Measurements from ENCODE around the gene GJA3. TPM values are rescaled to one million over a fixed set of nuclear protein-coding genes. Genes with fewer than 3 reads are reported as not detected.

The GJA3 gene
- total and polyA plus RNA-seq, 9 of the 15 experiments (the other 6 are each of a cell fraction or from before 2014, with no cell fraction given): 0.03 to 0.13 (median 0.04) TPM; not detected in 4

DNA sequence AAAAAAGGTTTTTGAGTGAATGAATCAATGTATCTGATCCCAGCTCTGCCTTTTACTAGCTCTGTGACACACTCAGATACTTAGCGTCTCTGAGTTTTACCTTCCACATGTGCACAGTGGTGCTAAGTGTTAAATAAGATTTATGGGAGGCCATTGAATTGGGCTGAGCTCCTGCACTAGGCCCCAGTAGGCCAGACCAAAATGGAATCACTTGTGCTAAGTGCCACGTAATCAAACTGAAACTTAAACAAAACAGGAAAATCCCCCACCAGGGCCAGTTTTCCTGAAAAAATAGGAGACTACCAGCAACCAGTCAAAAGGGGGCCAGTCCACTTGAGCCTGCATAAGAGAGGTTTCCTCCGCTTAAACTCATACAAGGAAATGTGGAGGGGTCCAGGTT lies 40.9 kb downstream of the GJA3 start (continued):
- TF ChIP-seq, protein P1, sequence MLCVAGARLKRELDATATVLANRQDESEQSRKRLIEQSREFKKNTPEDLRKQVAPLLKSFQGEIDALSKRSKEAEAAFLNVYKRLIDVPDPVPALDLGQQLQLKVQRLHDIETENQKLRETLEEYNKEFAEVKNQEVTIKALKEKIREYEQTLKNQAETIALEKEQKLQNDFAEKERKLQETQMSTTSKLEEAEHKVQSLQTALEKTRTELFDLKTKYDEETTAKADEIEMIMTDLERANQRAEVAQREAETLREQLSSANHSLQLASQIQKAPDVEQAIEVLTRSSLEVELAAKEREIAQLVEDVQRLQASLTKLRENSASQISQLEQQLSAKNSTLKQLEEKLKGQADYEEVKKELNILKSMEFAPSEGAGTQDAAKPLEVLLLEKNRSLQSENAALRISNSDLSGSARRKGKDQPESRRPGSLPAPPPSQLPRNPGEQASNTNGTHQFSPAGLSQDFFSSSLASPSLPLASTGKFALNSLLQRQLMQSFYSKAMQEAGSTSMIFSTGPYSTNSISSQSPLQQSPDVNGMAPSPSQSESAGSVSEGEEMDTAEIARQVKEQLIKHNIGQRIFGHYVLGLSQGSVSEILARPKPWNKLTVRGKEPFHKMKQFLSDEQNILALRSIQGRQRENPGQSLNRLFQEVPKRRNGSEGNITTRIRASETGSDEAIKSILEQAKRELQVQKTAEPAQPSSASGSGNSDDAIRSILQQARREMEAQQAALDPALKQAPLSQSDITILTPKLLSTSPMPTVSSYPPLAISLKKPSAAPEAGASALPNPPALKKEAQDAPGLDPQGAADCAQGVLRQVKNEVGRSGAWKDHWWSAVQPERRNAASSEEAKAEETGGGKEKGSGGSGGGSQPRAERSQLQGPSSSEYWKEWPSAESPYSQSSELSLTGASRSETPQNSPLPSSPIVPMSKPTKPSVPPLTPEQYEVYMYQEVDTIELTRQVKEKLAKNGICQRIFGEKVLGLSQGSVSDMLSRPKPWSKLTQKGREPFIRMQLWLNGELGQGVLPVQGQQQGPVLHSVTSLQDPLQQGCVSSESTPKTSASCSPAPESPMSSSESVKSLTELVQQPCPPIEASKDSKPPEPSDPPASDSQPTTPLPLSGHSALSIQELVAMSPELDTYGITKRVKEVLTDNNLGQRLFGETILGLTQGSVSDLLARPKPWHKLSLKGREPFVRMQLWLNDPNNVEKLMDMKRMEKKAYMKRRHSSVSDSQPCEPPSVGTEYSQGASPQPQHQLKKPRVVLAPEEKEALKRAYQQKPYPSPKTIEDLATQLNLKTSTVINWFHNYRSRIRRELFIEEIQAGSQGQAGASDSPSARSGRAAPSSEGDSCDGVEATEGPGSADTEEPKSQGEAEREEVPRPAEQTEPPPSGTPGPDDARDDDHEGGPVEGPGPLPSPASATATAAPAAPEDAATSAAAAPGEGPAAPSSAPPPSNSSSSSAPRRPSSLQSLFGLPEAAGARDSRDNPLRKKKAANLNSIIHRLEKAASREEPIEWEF (CRISPR knock-in tag; IDR thresholded peaks at IDR 0.05): peak; percentile 68; the same call in 1 of the 2 replicates
- TF ChIP-seq DACH1 (IDR thresholded peaks at IDR 0.05; ENCODE audit: partially characterized antibody) (no peak), ZNF253 (CRISPR knock-in tag; conservative IDR thresholded peaks at IDR 0.05) (no peak), TRIM24 (IDR thresholded peaks at IDR 0.05) (no peak), BACH1 (tag; IDR thresholded peaks at IDR 0.05) (peak; percentile 83; the same call in 1 of the 2 replicates), ZNF76 (CRISPR knock-in tag; IDR thresholded peaks at IDR 0.05; ENCODE audit: borderline replicate concordance) (0 out of 2 replicates have a peak, but pooled peaks have one; percentile 20), ZNF23 (CRISPR knock-in tag; IDR thresholded peaks at IDR 0.05) (no peak), HSF4 (CRISPR knock-in tag; IDR thresholded peaks at IDR 0.05; ENCODE audit: borderline replicate concordance) (peak; percentile 85; the same call in 1 of the 2 replicates), POLR2B (IDR thresholded peaks at IDR 0.05; ENCODE audit: low read depth, partially characterized antibody) (no peak), ZNF584 (CRISPR knock-in tag; IDR thresholded peaks at IDR 0.05; ENCODE audit: low read depth) (peak; percentile 59; the same call in 1 of the 2 replicates), ZNF174 (CRISPR knock-in tag; IDR thresholded peaks at IDR 0.05) (no peak), ZNF589 (CRISPR knock-in tag; IDR thresholded peaks at IDR 0.05; ENCODE audit: low read depth) (peak; percentile 80; the same call in 1 of the 2 replicates), ZKSCAN3 (CRISPR knock-in tag; IDR thresholded peaks at IDR 0.05) (no peak), HNRNPL (IDR thresholded peaks at IDR 0.05; ENCODE audit: low read depth, low read length) (no peak), ZNF445 (CRISPR knock-in tag; IDR thresholded peaks at IDR 0.05; ENCODE audit: low read depth) (no peak), NFIX (CRISPR knock-in tag; IDR thresholded peaks at IDR 0.05; ENCODE audit: low read depth) (no peak), ZNF707 (CRISPR knock-in tag; conservative IDR thresholded peaks at IDR 0.05) (0 out of 2 replicates have a peak, but pooled peaks have one; percentile 25), NR2F6 (CRISPR knock-in tag; IDR thresholded peaks at IDR 0.05) (no peak), ZNF668 (CRISPR knock-in tag; IDR thresholded peaks at IDR 0.05) (peak; percentile 70; the same call in 1 of the 2 replicates), PHF20 (IDR thresholded peaks at IDR 0.05; ENCODE audit: partially characterized antibody) (no peak), HDAC8 (tag; IDR thresholded peaks at IDR 0.05) (0 out of 2 replicates have a peak, but pooled peaks have one; percentile 59), FOS (IDR thresholded peaks at IDR 0.05; ENCODE audit: extremely low read depth, insufficient read length) (no peak), MECOM (CRISPR knock-in tag; IDR thresholded peaks at IDR 0.05) (peak; percentile 59; the same call in 1 of the 2 replicates)
- TF ChIP-seq, protein P2, sequence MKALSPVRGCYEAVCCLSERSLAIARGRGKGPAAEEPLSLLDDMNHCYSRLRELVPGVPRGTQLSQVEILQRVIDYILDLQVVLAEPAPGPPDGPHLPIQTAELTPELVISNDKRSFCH (CRISPR knock-in tag; IDR thresholded peaks at IDR 0.05): no peak
- TF ChIP-seq, protein P2 (tag; IDR thresholded peaks at IDR 0.05): peak; percentile 83
